ENCODE data around the gene GPR153.

The GPR153 gene

DNA sequence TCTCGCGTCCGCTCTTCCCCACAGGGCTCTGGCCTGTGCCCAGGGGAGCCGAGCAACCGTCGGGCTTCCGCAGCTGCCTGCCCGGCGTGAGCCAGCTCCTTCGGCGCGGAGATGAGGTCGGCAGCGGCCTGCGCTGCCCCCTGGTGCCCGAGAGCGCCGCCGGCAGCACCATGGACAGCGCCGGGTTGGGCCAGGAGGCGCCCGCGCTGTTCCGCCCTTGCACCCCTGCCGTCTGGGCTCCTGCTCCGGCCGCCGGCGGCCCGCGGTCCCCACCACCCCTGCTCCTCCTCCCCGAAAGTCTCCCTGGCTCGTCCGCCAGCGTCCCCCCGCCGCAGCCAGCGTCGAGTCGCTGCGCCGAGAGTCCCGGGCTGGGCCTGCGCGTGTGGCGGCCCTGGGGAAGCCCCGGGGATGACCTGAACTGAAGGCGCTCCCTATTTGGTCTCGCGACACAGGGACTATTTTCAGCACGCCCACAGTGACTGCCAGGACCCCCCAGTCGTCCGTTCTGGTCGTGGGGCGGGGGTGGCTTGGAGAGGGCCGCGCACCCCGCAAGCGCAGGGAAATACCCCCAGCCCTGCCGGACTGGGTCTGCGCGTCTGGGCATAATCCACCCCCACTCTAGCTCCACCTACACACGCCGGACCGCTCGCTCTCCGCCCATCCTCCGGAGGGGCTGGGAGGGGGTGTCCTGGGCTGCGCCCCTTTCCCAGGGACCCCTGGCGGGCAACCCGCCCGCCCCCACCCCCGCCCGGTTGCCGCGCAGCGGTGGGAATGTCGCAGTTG lies 15.6 kb downstream of the GPR153 start:
- ChIA-PET CTCF (interaction anchor here (0.5 to 3.0 kb wide), 33 partner anchors 11 to 754 kb away, joined by 3 to 45 read pairs (median 4); partner anchors contain the start of genes ACOT7 and RPL22), POLR2A (ENCODE audit: low non-redundant PET) (no interaction called here)
- no peak overlapping the region for H3K27ac ChIP-seq
- DNase-seq (ENCODE audit: low spot score): peak; percentile 72
- peak; percentile 80 for TF ChIP-seq CTCF (conservative IDR thresholded peaks at IDR 0.05; ENCODE audit: low read depth)

GRCh38 chr1:6244401-6245049 lies 16.4 kb downstream of the GPR153 start:
- no peak for TF ChIP-seq CTCF (conservative IDR thresholded peaks at IDR 0.05; ENCODE audit: low read depth)
- DNase-seq (ENCODE audit: low spot score): no peak
- no peak overlapping the region for H3K27ac ChIP-seq
- CTCF ChIA-PET: interaction anchor here (0.5 to 2.0 kb wide), 21 partner anchors 25 to 601 kb away, joined by 3 to 13 read pairs (median 4); partner anchors contain the start of gene RPL22
- POLR2A ChIA-PET (ENCODE audit: low non-redundant PET): no interaction called here

DNA sequence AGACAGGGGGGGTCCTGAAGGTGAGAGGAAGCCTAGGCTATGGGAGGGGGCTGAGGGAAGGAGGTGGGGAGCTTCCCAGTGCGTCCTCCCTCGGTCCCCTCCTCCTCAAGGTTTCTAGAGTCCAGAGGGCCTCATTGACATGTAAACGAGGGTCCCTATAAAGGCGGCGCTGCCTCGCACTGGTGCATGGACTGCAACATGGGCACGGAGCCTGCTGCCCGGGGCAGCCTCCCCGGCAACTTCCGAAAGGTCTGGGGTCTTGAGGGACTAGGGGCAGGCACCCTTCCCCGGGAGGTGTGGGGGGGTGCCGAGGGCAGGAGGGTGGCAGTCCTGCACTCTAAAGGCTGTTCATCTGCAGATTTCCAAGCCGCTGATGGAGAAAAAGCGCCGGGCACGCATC lies 16.9 kb downstream of the GPR153 start, which contains the start of gene HES3:
TSS of gene HES3 (plus strand) at position 187 of the 400 bp plus-strand sequence. CDS start at position 374, 187 bp downstream.
- CTCF ChIA-PET: interaction anchor here (0.6 to 1.1 kb wide), 6 partner anchors 44 to 601 kb away, joined by 3 to 9 read pairs (median 4); partner anchors contain the start of gene RPL22
- POLR2A ChIA-PET (ENCODE audit: low non-redundant PET): no interaction called here
- H3K27ac ChIP-seq: no peak within 1 kb of the TSS
- TF ChIP-seq CTCF (conservative IDR thresholded peaks at IDR 0.05; ENCODE audit: low read depth): no peak
- DNase-seq (ENCODE audit: low spot score): no peak

- DNase-seq (ENCODE audit: low spot score): no peak
- CTCF ChIA-PET: interaction anchor here (0.5 to 1.6 kb wide), 4 partner anchors 43 to 134 kb away, joined by 3 to 13 read pairs (median 4); no protein-coding TSS in a partner anchor
- no peak for TF ChIP-seq CTCF (conservative IDR thresholded peaks at IDR 0.05; ENCODE audit: low read depth)
- POLR2A ChIA-PET (ENCODE audit: low non-redundant PET): no interaction called here
- H3K27ac ChIP-seq: no peak overlapping the region
Observed at GRCh38 chr1:6243053-6243834, 17.7 kb downstream of the GPR153 start.

DNA sequence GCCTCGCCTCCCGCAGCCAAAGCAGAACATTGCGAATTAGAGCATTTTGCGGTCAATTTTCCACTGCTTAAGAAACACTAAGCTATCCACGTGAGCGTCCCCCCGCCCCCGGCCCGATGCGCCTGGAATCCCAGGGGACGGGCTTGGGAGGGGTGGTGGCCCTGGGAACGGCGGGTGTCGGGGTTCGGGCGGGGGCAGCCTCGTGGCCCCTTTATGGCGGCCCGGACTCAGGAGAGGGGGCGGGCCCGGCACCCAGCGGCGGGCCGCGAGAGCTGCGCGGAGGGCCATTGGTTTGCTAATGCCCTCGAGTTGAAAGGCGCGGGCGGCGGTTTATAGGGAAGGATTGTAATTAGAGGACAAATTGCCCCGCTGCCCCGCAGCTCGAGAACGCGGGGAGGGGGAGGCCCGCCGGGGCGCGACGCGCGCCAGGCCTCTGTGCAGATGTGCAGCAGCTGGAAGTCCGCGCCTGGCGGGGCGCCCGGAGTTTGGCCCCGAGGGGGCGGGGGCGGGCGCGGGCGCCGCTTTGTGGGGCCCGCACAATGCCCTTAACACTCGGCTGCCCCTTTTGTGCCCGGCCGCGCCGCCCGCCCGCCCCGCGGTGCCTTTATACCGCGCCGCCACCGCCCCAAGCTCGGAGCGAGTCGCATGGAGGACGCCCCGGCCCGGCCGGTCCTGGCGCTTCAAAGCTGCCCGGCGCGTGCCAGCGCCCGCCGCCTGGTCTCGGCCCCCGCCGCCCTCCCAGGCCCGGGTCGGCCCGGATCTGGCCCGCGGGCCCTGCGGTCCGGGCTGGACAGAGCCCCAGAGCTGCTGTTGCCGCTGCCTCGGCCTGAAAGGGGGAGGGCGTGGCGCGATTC lies 18.8 kb downstream of the GPR153 start:
- DNase-seq (ENCODE audit: low spot score): no peak
- POLR2A ChIA-PET (ENCODE audit: low non-redundant PET): no interaction called here

More for the DNA sequence above, 18.8 kb downstream of the GPR153 start:
- no peak for TF ChIP-seq CTCF (conservative IDR thresholded peaks at IDR 0.05; ENCODE audit: low read depth)
- no peak overlapping the region for H3K27ac ChIP-seq
- CTCF ChIA-PET: interaction anchor here (0.6 to 1.6 kb wide), 4 partner anchors 42 to 212 kb away, joined by 3 to 13 read pairs (median 4); no protein-coding TSS in a partner anchor
